GM12878 (cell line): ENCODE data around the gene TEF. TPM values are rescaled to one million over a fixed set of nuclear protein-coding genes. Genes with fewer than 3 reads are reported as not detected.
A peak's percentile ranks its signal among the peaks of the same experiment; 100 is the strongest.

Experiments
- BCLAF1 ChIP-seq: fragments of 450-650 bp; IDR thresholded peaks from 2 replicates; pipeline ENCODE4 v1.6.1; 2017; ENCODE audit warnings: antibody characterized with exemption, mild to moderate bottlenecking, moderate library complexity
- CEBPB ChIP-seq, 2 experiments: fragments of 150-350 bp in 1 of 2; IDR thresholded peaks; 2 replicates each; pipeline ENCODE4 v1.6.1; 2012 to 2014; ENCODE audit warnings: low read depth in 2 of 2, low read length in 2 of 2, borderline replicate concordance in 1 of 2, inconsistent platforms in 1 of 2
- CEBPZ ChIP-seq: fragments of 150-350 bp; IDR thresholded peaks from 2 replicates; pipeline ENCODE4 v1.6.1; 2016; ENCODE audit warnings: low read depth, low read length
- GATAD2B ChIP-seq: fragments of 450-650 bp; conservative IDR thresholded peaks from 2 replicates; pipeline ENCODE4 v1.6.1; 2017; ENCODE audit warnings: low read depth, mild to moderate bottlenecking, moderate library complexity
- JUNB ChIP-seq: IDR thresholded peaks from 2 replicates; pipeline ENCODE4 v1.6.1; 2016; ENCODE audit warnings: antibody characterized with exemption, mild to moderate bottlenecking
- LARP7 ChIP-seq: fragments of 450-650 bp; IDR thresholded peaks from 2 replicates; pipeline ENCODE4 v1.6.1; 2017; ENCODE audit warnings: mild to moderate bottlenecking
- POLR2AphosphoS2 ChIP-seq: IDR thresholded peaks from 2 replicates; pipeline ENCODE4 v1.6.1; 2011; ENCODE audit warnings: low read depth, mild to moderate bottlenecking, low read length, improper control_type of control experiment, moderate library complexity
- POLR2AphosphoS5 ChIP-seq: IDR thresholded peaks from 2 replicates; pipeline ENCODE4 v1.6.1; 2011; ENCODE audit warnings: mild to moderate bottlenecking, low read length, inconsistent platforms
- TCF3 ChIP-seq: IDR thresholded peaks from 2 replicates; pipeline ENCODE4 v1.6.1; 2012; ENCODE audit warnings: low read depth, mild to moderate bottlenecking, low read length, borderline replicate concordance; ENCODE audit not compliant: insufficient read depth
- TCF7 ChIP-seq: IDR thresholded peaks from 2 replicates; pipeline ENCODE4 v1.6.1; 2014; ENCODE audit warnings: antibody characterized with exemption, borderline replicate concordance
- ZNF217 ChIP-seq: fragments of 450-650 bp; IDR thresholded peaks from 2 replicates; pipeline ENCODE4 v1.6.1; 2017; ENCODE audit warnings: antibody characterized with exemption, mild to moderate bottlenecking
- polyA plus RNA-seq, 11 experiments: library from polyadenylated mRNA; depleted of rRNA in 4 of 11; unstranded in 6 of 11; stranded (reverse) in 5 of 11; fragments of >200 nt; fragmentation: Nextera tagmentation in 4 of 11; fragmentation: Illumina TruSeq in 1 of 11; extraction: Ambion mirVana in 4 of 11; extraction: Trizol in 1 of 11; gene quantifications; 1 replicate in 1 of 11; 2 replicates in 10 of 11; pipeline versions ENCODE4 v1.2.1 to v1.2.3, GENCODE V29; 2011 to 2016; ENCODE audit warnings: inconsistent platforms in 2 of 11, missing spikeins in 2 of 11, low read depth in 1 of 11
- total RNA-seq, 4 experiments: library from RNA; depleted of rRNA in 3 of 4; stranded (reverse); fragments of >200 nt in 3 of 4; fragmentation: Illumina TruSeq in 1 of 4; extraction: Trizol in 1 of 4; gene quantifications; 2 replicates each; pipeline versions ENCODE4 v1.2.1 to v1.2.3, GENCODE V29; 2013 to 2021
- TF ChIP-seq, protein P1 (sequence below): IDR thresholded peaks from 2 replicates; pipeline ENCODE4 v1.6.1; 2012; ENCODE audit warnings: improper control_type of control experiment, low read depth, low read length; ENCODE audit not compliant: insufficient replicate concordance
- TF ChIP-seq, protein P2 (sequence below): IDR thresholded peaks from 2 replicates; pipeline ENCODE4 v1.6.1; 2011; ENCODE audit warnings: low read depth, mild to moderate bottlenecking, low read length, moderate library complexity, borderline replicate concordance; ENCODE audit errors: extremely low read depth
- TF ChIP-seq, protein P3 (sequence below), 3 experiments: IDR thresholded peaks in 2 of 3; conservative IDR thresholded peaks in 1 of 3; 2 replicates each; pipeline ENCODE4 v1.5.1; 2011; ENCODE audit warnings: low read depth in 3 of 3, low read length in 3 of 3, mild to moderate bottlenecking in 3 of 3, control low read depth in 2 of 3, moderate library complexity in 2 of 3, inconsistent platforms in 1 of 3, mixed read lengths in 1 of 3; ENCODE audit not compliant: control insufficient read depth in 2 of 3, insufficient read depth in 1 of 3; ENCODE audit errors: extremely low read depth in 1 of 3

TEF gene
- total and polyA plus RNA-seq, 10 of the 15 experiments (the other 5 are each of a cell fraction or from before 2014, with no cell fraction given), result 0.23 to 4.9 (median 3.2) TPM

DNA sequence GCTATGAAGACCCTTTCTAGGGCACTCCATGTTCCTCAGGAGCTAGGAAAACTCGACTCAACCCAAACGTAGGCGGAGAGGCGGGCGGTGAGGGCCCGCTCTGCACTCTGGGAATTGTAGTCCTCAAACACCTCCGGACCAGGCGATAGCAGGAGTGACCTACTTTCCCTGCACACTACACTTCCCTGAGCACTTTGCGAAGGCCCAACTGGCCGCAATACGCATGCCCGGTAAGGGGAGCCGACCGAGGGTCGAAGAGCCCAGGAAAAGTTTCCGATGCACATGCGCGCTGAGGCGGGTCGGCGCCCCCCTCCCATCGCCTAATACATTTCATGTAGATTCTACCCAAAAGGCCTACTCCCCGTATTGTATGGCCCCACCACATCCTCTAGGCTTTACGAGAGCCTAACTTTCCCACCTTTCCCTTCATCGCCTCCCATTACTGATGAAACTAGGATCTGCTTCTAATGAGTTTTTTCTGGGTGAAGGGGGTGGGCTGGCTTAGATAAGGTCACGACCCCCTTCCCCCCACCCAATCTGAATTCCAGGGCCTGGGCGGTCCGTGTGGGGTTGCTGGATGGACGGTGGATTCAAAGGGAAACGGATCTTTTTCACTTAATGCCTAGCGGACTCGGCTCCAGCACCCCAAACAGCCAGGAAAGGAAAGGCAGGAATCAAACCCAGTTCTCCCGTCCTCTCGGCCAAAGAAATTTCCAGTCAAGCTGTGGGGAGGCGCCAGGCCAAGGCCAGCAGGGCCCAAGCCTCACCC, 62.8 kb downstream of the TEF start (continued):
- TF ChIP-seq BCLAF1 (no peak), POLR2AphosphoS2 (0 out of 2 replicates have a peak, but pooled peaks have one; percentile 35), CEBPB (IDR thresholded peaks at IDR 0.05; ENCODE audit: borderline replicate concordance in 1 of 2, low read depth in 2 of 2, low read length in 2 of 2) (no peak), CEBPZ (no peak), TCF3 (no peak), LARP7 (no peak), TCF7 (no peak), GATAD2B (peak; percentile 46; the same call in 1 of the 2 replicates), JUNB (no peak), ZNF217 (no peak), POLR2AphosphoS5 (0 out of 2 replicates have a peak, but pooled peaks have one; percentile 46)
- TF ChIP-seq, protein P1, sequence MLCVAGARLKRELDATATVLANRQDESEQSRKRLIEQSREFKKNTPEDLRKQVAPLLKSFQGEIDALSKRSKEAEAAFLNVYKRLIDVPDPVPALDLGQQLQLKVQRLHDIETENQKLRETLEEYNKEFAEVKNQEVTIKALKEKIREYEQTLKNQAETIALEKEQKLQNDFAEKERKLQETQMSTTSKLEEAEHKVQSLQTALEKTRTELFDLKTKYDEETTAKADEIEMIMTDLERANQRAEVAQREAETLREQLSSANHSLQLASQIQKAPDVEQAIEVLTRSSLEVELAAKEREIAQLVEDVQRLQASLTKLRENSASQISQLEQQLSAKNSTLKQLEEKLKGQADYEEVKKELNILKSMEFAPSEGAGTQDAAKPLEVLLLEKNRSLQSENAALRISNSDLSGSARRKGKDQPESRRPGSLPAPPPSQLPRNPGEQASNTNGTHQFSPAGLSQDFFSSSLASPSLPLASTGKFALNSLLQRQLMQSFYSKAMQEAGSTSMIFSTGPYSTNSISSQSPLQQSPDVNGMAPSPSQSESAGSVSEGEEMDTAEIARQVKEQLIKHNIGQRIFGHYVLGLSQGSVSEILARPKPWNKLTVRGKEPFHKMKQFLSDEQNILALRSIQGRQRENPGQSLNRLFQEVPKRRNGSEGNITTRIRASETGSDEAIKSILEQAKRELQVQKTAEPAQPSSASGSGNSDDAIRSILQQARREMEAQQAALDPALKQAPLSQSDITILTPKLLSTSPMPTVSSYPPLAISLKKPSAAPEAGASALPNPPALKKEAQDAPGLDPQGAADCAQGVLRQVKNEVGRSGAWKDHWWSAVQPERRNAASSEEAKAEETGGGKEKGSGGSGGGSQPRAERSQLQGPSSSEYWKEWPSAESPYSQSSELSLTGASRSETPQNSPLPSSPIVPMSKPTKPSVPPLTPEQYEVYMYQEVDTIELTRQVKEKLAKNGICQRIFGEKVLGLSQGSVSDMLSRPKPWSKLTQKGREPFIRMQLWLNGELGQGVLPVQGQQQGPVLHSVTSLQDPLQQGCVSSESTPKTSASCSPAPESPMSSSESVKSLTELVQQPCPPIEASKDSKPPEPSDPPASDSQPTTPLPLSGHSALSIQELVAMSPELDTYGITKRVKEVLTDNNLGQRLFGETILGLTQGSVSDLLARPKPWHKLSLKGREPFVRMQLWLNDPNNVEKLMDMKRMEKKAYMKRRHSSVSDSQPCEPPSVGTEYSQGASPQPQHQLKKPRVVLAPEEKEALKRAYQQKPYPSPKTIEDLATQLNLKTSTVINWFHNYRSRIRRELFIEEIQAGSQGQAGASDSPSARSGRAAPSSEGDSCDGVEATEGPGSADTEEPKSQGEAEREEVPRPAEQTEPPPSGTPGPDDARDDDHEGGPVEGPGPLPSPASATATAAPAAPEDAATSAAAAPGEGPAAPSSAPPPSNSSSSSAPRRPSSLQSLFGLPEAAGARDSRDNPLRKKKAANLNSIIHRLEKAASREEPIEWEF, result no peak
- TF ChIP-seq, protein P2, sequence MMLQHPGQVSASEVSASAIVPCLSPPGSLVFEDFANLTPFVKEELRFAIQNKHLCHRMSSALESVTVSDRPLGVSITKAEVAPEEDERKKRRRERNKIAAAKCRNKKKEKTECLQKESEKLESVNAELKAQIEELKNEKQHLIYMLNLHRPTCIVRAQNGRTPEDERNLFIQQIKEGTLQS, result no peak
- TF ChIP-seq, protein P3, sequence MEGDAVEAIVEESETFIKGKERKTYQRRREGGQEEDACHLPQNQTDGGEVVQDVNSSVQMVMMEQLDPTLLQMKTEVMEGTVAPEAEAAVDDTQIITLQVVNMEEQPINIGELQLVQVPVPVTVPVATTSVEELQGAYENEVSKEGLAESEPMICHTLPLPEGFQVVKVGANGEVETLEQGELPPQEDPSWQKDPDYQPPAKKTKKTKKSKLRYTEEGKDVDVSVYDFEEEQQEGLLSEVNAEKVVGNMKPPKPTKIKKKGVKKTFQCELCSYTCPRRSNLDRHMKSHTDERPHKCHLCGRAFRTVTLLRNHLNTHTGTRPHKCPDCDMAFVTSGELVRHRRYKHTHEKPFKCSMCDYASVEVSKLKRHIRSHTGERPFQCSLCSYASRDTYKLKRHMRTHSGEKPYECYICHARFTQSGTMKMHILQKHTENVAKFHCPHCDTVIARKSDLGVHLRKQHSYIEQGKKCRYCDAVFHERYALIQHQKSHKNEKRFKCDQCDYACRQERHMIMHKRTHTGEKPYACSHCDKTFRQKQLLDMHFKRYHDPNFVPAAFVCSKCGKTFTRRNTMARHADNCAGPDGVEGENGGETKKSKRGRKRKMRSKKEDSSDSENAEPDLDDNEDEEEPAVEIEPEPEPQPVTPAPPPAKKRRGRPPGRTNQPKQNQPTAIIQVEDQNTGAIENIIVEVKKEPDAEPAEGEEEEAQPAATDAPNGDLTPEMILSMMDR (IDR thresholded peaks at IDR 0.05 in 2 of 3, conservative IDR thresholded peaks at IDR 0.05 in 1 of 3; ENCODE audit: control insufficient read depth in 2 of 3, extremely low read depth in 1 of 3, insufficient read depth in 1 of 3, low read depth in 3 of 3, low read length in 3 of 3), result no peak
